GM18868 (cell line): Measurements from ENCODE around the gene SETD2.
"Not testable (repeated sequence)": the region's sequence is repeated elsewhere in the genome, so short reads cannot be mapped to it uniquely, and the experiment has no call there.

Experiments
- ATAC-seq: cut with Tn5 transposase; IDR thresholded peaks from one replicate; pipeline ENCODE4 v1.9.1; 2021; ENCODE audit warnings: mild to moderate bottlenecking, moderate library complexity; ENCODE audit not compliant: unreplicated experiment

Gene SETD2

DNA sequence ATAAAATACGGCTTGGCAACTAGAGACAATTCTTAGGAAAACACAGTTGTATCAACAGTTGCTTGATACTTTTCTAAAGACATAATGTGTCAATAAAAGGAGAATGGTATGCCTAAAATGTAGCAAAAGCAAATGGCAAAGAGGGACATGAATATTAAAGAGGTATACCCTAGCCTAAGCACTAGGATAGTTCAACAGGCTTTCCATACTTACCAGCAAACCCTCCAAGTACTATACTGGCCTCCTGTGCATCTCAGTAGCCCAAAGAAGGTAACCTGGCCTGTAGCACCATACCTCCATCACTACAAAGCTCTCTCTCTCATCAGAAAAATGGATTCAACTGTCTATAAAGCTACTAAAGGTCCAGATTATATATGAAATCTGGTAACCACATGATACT is 7.5 kb downstream of the SETD2 start:
- ATAC-seq, result no peak

DNA sequence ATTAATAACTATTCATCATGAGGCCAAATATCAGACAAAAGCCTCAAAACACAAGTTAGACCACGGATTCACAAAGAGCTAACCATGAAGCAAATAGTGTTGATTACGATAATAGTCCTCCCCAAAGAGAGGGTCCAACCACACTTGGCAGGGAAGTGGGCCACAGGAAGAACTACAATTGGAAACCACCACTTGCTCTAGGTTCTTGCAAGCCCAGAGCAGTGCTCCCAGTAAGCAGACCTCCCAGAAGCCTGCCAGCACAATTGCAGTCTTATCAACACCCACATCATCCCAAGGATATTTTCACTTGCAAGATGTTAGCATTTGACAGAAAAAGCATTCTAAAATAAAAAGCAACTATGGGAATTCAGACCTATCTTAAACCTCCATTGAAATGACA is 11.3 kb downstream of the SETD2 start:
- no peak for ATAC-seq

DNA sequence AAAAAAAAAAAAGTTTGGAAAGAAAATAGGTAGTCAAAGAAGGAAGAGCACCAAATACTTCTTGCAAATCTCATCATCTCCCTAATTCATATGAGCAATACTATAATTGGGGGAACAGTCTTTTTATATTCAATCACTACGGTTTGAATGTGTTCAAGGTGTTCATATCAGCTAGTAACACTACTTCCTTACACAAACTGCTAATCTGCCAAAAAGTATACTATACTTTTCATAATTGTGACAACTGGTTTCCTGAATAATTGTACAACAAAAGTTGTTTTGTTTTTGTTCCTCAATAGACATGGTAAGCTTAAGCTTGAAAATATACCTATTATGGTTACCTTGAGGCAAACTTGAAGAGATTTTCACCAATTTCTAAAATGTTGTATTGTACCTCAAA is 12.1 kb downstream of the SETD2 start:
- no peak for ATAC-seq

DNA sequence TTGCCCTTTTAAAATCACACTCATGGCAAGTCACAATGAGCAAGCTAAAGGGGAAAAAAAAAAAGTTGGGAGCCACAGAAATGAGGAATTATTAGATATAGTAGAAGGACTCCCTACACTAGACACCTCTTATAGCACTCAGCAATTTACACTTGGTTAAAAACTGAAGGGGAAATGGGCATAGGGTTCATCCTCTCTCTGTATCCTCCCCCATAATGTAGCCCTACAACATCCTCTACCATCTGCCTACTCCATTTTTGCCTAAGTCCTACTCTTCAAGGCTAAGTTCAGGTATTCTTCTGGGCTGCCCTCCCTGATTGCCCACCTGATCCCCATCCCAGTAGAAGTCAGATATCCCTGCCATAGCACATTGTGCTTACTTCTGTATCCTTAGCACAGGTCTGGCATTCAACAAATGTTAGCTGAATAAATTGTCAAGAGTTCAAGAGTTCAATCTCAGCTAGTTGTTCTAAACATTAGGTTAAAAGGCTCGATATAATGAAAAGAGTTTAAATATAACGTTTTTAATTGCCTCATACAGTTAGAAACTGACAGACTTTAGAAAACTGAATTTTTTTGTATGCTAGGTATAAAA is 14.5 kb downstream of the SETD2 start:
- no peak for ATAC-seq

DNA sequence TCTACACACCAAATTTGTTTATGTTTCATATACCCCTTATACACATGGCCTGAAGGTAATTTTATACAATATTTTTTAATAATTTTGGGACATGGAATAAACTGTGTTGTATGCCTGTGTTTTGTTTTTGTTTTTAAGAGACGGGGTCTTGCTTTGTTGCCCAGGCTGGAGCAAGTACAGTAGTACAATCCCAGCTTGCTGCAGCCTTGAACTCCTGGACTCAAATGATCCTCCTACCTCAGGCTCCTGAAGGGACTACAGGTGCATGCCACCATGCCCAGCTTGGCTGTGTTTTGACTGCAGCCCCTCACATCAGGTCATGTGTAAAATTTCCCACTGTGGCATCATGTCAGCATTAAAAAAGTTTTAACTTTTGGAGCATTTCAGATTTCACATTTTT is 18.6 kb downstream of the SETD2 start:
- ATAC-seq, result no peak

DNA sequence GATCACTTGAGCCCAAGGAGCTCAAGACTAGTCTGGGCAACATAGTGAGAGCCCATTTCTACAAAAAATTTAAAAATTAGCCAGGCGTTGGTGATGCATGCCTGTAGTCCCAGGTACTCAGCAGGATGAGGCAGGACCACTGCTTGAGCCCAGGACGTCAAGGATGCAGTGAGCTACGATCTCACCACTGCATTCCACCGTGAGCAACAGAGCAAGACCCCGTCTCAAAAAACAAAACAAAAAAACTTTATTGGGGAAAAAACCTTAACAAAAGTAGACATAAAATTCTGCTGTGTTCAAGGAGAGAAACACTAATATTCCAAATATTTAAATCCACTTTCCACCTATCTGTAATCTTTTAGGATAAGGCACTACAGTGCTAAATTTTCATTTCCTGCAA is 20.8 kb downstream of the SETD2 start:
- no peak for ATAC-seq

DNA sequence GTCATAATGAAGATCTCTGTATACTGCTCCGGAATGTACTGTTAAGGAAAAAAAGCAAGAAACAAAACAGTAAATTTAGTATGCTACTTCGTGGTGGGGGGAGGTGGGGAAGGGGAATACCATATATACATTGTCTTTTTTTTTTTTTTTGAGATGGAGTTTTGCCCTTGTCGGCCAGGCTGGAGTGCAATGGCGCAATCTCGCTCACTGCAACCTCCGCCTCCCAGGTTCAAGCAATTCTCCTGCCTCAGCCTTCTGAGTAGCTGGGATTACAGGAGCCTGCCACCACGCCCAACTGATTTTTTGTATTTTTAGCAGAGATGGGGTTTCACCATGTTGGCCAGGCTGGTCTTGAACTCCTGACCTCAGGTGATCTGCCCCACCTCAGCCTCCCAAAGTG is 21.4 kb downstream of the SETD2 start:
- ATAC-seq, result not testable (repeated sequence)

DNA sequence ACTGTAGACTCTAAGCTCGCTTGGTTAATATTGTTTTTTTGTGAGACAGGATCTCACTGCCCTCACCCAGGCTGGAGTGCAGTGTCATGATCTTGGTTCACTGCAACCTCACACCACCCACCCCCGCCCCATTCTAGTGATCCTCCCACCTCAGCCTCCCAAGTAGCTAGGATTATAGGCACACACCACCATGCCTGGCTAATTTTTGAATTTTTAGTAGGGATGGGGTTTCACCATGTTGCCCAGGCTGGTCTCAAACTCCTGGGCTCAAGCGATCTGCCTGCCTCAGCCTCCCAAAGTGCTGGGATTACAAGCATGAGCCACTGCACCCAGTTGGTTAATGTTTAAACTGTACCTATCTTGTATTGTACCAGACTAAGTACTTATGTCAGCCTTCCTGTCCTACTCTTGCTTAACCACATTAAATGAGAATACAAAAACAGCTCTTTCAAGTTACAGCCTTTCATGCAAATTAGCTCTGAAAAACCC is 22.9 kb downstream of the SETD2 start:
- peak; percentile 64 for ATAC-seq

DNA sequence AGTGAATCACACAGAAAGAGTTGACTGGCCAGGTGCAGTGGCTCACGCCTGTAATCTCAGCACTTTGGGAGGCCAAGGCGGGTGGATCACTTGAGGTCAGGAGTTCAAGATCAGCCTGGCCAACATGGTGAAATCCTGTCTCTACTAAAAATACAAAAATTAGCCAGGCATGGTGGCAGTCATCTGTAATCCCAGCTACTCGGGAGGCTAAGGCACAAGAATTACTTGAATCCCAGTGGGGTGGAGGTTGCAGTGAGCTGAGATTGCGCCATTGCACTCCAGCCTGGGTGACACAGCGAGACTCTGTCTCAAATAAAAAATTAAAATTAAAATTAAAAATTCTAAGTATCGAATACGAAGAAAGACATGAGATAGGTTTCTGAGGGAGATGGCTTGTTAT is 23.4 kb downstream of the SETD2 start:
- not testable (repeated sequence) for ATAC-seq

DNA sequence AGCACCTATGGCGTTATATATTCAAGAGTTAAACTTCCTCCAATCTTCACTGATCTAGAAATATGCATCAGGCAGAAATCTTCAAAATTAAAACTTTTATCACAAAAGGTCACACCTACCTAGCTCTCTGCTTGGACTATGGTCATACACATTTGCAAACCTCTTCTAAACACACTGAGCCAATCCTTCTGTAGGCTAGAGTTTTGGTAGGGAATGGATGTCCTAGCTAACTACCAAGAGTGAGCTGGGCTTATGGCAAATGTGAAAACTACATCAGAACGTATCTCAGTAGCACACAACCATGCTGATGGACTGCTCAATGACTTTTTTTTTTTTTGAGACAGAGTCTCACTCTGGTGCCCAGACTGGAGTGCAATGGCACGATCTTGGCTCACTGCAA is 29.6 kb downstream of the SETD2 start:
- no peak for ATAC-seq

DNA sequence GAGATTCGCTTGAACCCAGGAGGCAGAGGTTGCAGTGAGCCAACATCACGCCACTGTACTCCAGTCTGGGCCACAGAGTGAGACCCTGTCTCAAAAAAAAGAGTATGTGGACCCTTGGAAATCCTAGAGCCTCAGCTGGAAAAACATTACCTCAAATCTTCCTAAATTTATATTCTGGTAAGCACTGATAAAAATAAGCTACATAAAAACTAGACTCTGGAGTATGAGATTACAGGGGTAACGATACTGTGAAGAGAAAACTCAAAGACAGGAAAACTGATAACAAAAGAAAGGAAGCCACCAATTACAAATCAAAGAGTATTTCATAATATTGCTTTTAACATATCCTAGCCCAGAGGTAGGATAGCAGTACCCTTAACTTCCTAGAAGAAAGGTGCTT is 30.3 kb downstream of the SETD2 start:
- no peak for ATAC-seq

DNA sequence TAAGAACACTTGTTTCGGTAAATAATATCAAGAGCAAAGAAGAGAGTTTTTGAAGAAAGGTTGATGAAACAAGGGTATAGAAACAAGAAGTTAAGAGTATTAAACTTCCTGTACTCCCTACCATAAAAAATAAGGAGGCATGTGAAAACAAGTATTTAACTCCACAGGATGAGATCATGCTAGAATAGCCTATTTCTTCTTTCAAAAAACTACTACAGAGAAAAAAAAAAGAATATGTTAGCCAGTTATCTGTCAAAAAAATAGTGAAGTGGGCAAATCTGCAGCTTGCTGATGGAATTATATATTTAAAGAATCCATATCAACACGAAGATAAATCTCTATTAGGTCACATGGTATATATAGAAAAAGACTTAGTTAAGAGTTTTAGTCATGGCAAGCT is 33.4 kb downstream of the SETD2 start:
- ATAC-seq, result no peak

DNA sequence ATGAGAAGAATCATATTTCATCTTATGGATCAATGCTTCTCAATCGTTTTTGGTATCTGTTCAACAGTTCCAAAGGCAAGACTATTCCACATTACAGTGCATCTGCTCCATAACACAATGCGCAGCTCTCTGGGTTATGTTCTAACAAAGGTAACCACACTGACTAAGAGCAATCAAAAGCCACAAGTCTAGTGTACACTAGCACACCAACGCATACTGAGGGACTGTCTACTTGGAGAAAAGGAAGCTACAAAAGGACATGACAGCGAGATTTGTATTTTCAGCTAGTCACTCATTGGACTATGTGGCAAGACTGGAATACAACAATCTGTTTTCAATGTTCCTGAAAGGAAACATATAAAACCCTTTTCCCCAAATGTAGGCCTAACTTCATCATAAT is 35.8 kb downstream of the SETD2 start:
- ATAC-seq, result no peak

DNA sequence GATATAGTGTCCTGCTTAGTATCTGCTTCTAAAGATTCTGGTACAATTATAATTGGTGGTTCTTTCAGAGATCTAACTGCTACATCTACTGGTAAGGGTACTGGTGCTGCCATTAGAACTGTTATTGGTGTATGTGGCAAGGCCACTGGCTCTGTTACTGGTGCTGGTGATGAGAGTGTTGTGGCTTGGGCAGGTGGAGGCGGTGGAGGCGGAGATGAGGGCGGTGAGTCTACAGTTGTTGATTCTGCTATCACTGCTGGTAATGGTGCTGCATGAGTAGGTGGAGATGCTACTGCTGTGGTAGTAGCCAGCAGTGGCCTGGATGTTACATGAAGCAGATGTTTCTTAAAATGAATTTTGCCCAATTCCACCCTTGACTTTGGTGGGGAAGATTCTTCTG is 40.1 kb downstream of the SETD2 start:
- no peak for ATAC-seq

DNA sequence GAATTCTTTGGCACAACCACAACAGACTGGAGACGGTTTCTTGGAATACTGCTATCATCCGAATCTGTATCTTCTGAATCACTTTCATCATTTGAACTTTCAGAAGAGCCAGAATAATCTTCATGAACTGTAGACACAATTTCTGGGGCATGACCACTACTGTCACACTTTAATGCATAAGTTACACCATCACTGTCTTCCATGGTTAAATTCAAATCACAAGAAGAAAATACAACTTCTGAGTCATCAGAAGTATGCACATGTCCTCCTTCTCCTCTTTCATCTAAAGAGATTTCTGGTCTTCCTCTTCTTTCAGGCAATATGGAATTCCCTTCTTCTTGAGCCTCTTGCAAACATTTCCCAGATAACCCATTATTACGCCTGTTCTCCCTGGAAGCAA is 42.5 kb downstream of the SETD2 start:
- ATAC-seq, result no peak

DNA sequence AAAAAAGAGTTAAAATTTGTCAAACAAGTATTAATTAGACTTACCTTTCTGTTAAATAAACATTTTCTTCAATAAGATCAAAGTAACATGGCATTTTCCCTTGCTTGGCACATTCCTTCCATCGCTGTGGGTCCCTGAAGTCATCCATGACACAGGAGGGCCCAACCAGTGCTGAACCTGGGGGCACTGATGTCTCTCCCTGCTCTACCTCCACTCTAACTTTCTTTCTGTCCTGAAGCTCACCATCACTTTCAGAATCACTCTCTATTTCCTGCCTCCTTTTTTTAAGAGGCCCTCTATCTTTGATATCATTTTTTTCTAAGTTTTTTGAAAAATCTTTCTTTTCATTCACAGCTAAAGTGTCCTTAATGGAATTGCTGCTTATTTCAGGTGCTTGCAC is 43.8 kb downstream of the SETD2 start:
- ATAC-seq, result no peak

DNA sequence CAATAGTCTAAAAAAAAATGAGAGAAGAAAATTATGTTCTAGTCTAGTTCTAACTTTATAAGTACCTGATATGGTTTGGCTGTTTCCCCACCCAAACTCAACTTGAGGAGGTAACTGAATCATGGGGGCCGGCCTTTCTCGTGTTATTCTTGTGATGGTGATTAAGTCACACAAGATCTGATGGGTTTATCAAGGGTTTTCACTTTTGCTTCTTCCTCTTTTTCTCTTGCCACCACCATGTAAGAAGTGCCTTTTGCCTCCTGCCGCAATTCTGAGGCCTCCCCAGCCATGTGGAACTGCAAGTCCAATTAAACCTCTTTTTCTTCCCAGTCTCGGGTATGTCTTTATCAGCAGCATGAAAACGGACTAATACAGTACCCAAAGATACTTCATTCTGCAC is 44.5 kb downstream of the SETD2 start:
- ATAC-seq, result not testable (repeated sequence)

DNA sequence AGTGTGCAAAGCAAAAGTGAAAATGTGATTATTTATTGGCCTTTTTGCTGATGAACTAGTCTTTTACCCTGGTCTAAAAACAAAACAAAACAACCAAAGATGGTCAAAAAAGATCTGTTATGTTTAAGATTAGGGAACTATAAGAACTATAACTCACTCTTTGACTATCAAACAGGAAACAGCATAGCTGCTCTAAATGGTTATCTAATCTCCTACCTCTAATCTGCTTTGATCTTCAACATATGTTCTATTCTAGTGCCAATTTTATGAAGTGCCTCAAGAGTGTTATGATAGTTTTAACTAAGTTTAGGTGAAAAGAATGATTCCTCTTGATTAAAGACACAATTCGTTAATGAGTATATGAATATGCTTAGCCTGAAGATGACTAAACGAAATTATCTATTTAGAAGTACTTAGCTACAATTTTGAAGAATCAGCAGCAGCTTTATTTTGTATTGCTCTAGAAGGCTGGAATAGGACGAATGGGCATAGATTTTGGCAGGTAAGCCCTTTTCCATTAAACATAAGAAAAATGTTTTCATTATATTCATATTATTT is 46.0 kb downstream of the SETD2 start:
- ATAC-seq, result no peak

DNA sequence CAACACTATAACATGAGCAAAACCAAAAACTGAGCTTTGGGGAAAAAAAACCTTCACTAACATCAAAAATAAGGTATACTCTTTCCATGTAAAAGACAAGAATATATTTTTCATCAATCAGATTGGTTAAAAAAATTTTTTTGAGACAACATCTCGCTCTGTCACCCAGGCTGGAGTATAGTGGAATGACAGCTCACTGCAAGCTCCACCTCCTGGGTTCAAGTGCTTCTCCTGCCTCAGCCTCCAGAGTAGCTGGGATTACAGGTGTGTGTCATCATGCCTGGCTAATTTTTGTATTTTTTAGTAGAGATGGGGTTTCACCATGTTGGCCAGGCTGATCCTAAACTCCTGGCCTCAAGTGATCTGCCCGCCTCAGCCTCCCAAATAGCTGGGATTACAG is 48.4 kb downstream of the SETD2 start:
- not testable (repeated sequence) for ATAC-seq

DNA sequence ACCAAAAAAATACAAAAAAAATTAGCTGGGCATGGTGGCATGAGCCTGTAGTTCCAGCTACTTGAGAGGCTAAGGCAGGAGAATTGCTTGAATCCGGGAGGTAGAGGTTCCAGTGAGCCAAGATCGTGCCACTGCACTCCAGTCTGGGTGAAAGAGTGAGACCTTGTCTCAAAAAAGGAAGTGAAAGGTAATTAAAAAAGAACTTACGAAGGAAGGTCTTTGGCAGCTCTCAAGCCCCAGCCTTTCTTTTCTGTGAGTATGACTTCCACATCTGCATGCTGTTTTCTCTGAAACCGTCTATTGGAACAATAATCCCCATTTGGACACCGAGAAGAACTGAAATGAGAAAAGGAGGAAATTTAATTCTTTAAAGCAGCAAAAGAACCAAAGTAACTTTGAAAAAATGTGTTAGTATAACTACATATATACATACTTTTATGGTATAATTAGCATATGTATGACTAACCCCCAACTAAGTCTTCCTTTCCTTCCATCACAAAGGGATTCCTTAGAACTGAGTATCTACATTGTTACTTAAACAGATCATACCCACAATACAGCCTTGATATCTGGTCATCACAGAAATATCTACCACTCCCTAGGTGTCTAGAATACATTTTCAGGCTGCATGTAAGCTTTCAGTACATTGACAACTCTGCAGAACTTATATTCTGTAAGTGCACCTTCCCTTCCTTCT is 50.1 kb downstream of the SETD2 start:
- ATAC-seq, result no peak

DNA sequence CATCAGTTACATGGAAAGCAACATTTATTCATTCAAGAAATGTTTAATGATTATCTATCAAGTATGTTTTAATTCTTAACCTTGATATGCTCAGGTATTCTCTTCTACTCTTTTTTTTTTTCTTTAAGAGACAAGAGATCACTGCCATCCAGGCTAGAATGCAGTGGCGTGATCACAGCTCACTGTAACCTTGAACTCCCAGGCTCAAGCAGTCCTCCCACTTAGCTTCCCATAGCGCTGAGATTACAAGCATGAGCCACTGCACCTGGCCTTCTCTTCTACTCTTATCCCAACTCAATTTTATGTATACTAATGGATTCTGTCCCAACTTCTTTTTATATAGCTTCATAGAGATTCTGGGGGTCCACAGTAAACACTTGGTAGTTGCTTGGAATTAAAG is 50.9 kb downstream of the SETD2 start:
- no peak for ATAC-seq

DNA sequence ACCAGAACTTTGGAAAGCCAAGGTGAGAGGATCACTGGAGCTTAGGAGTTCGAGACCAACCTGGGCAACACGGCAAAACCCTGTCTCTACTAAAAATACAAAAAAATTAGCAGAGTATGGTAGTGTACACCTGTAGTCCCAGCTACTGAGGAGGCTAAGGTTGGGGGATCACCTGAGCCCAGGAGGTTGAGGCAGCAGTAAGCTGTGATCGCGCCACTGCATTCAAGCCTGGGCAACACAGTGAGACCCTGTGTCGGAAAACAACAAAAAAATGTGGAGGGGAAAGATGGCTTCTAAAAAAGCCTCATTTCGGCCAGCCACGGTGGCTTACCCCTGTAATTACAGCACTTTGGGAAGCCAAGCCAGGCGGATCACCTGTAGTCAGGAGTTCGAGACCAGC is 54.5 kb downstream of the SETD2 start:
- no peak for ATAC-seq

DNA sequence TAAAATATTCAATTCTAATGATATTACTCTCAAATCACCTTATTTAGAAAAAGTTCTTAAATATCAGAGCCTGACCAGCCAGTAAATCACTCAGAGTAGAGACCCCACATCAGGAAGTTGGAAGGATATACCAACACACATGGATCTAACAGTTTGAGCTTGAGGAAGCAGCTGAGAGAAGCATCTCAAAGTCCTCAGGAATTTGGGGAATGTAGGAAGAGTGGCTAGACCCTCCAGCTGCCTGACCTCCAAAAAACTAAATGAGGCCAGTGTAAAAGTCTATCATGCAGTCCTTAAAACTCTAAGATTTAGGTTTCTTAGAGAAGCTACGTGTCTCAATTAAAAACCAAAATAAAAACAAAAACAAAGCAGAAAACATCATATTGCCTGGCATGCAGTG is 55.4 kb downstream of the SETD2 start:
- ATAC-seq, result no peak
